Gastrocnemius medialis (tissue), 4 donors: Measurements from ENCODE around the gene HIC1.

Experiments used
- CTCF ChIP-seq, 5 experiments: fragments of 450-650 bp in 3 of 5; fragments of 200-600 bp in 2 of 5; sonication (generic) in 2 of 5; IDR thresholded peaks in 4 of 5; conservative IDR thresholded peaks in 1 of 5; 1 replicate in 4 of 5; 2 replicates in 1 of 5; pipeline ENCODE4 v1.5.1; 2016 to 2019; ENCODE audit warnings: antibody characterized with exemption in 5 of 5, mild to moderate bottlenecking in 3 of 5, moderate library complexity in 3 of 5
- POLR2A ChIP-seq, 2 donors: fragments of 450-650 bp; IDR thresholded peaks; one replicate each; pipeline ENCODE4 v1.6.1; 2017; ENCODE audit warnings: antibody characterized with exemption in 2 of 2, mild to moderate bottlenecking in 2 of 2, moderate library complexity in 2 of 2

DNA sequence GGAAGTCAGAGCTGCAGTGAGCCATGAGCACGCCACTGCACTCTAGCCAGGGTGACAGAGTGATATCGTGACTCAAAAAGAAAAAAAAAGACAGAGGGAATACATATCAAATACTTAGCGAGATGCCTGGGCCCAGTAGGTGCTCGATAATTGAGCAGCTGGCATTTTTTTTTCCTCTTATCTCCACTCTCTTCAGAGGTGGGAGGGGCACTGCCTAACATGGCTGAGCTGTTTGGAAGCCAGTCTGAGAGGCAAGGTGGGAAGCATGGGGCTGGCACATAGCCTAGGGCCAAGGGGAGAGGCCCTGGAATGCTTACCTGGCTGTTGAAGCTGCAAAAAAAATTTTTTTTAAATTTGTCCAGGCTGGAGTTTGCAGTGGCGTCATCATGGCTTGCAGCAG is 38.4 kb downstream of the HIC1 start:
- TF ChIP-seq CTCF (IDR thresholded peaks at IDR 0.05 in 4 of 5, conservative IDR thresholded peaks at IDR 0.05 in 1 of 5): no peak
- no peak for TF ChIP-seq POLR2A (IDR thresholded peaks at IDR 0.05)
